Thymus (tissue), 11 donors: ENCODE results near the gene PAIP2. TPM values are rescaled to one million over a fixed set of nuclear protein-coding genes. Genes with fewer than 3 reads are reported as not detected.
A peak's percentile ranks its signal among the peaks of the same experiment; 100 is the strongest.
"Not testable (repeated sequence)": the region's sequence is repeated elsewhere in the genome, so short reads cannot be mapped to it uniquely, and the experiment has no call there.

ENCODE experiments used
- DNase-seq, 9 donors: peaks; one replicate each; pipeline ENCODE4 v3.0.0-alpha.2; 2013; ENCODE audit warnings: low spot score in 9 of 9, low read depth in 6 of 9, missing footprints in 1 of 9
- H3K27ac ChIP-seq, 2 donors: one replicate each; pipeline ENCODE4 v1.5.1; 2013; ENCODE audit warnings: control low read depth in 1 of 2, low read depth in 1 of 2, low read length in 1 of 2, mild to moderate bottlenecking in 1 of 2, moderate library complexity in 1 of 2
- H3K27me3 ChIP-seq, 2 donors: one replicate each; pipeline ENCODE4 v1.5.1; 2013; ENCODE audit warnings: low read length in 1 of 2; ENCODE audit not compliant: control insufficient read depth in 2 of 2, insufficient read depth in 1 of 2
- H3K36me3 ChIP-seq, 2 donors: one replicate each; pipeline ENCODE4 v1.5.1; 2013; ENCODE audit warnings: low read length in 1 of 2, mild to moderate bottlenecking in 1 of 2, moderate library complexity in 1 of 2; ENCODE audit not compliant: control insufficient read depth in 2 of 2, insufficient read depth in 2 of 2
- H3K4me1 ChIP-seq, 2 donors: one replicate each; pipeline ENCODE4 v1.5.1; 2013; ENCODE audit warnings: low read length in 2 of 2; ENCODE audit not compliant: control insufficient read depth in 2 of 2, insufficient read depth in 2 of 2
- H3K4me3 ChIP-seq, 2 donors: one replicate each; pipeline ENCODE4 v1.5.1; 2013; ENCODE audit warnings: low read length in 2 of 2, control low read depth in 1 of 2, mild to moderate bottlenecking in 1 of 2
- H3K9me3 ChIP-seq, 2 donors: one replicate each; pipeline ENCODE4 v1.5.1; 2013; ENCODE audit warnings: low read length in 1 of 2, mild to moderate bottlenecking in 1 of 2; ENCODE audit not compliant: control insufficient read depth in 2 of 2, insufficient read depth in 1 of 2
- WGBS: extraction: QIAGEN DNeasy Blood & Tissue Kit; methylation state at CpG from one replicate; pipeline ENCODE4 v1.1.7; 2013; 5-methylcytosine and 5-hydroxymethylcytosine counted together
- polyA plus RNA-seq: library from polyadenylated mRNA; stranded (reverse); fragments of 200-250 nt; gene quantifications from one replicate; pipeline ENCODE4 v1.2.3, GENCODE V29; 2013
- total RNA-seq: library from RNA; stranded (reverse); fragments of 120-200 nt; gene quantifications from one replicate; pipeline ENCODE4 v1.2.4, GENCODE V29; 2013
- donor health status: healthy.

Gene PAIP2
- total and polyA plus RNA-seq, 2 donors: 108 to 155 TPM

GRCh38 chr5:139385061-139386049 lies 43.7 kb downstream of the PAIP2 start:
- Histone ChIP-seq H3K9me3 (no peaks in the 10 kb centered on the region), H3K4me3 (peak overlapping the region; percentile 57 to 100), H3K27me3 (no peaks in the 10 kb centered on the region), H3K4me1 (peaks cover 29 to 80% of the 10 kb centered on the region in 2 donors), H3K36me3 (peaks cover 4 to 23% of the 10 kb centered on the region in 2 donors), H3K27ac (peak overlapping the region; percentile 78 to 86)
- DNase-seq: peak in 2 of 9 donors; percentile 39 to 66
- WGBS: 14% methylated on average over 8 of the region's 8 CpGs

- peaks cover 36 to 87% of the 10 kb centered on the region in 2 donors for H3K4me1 ChIP-seq
- no peaks in the 10 kb centered on the region for H3K9me3 ChIP-seq
- H3K36me3 ChIP-seq: peaks cover 4 to 23% of the 10 kb centered on the region in 2 donors
- H3K27ac ChIP-seq: peak overlapping the region; percentile 46 to 86
- WGBS: 84% methylated on average over 5 of the region's 5 CpGs
- peak overlapping the region; percentile 72 to 100 for H3K4me3 ChIP-seq
- no peaks in the 10 kb centered on the region for H3K27me3 ChIP-seq
- DNase-seq: no peak
Observed at GRCh38 chr5:139386050-139386438, 44.4 kb downstream of the PAIP2 start.

- Histone ChIP-seq H3K4me3 (peak overlapping the region; percentile 72 to 100), H3K27ac (peak overlapping the region; percentile 62 to 100), H3K36me3 (peaks cover 4 to 23% of the 10 kb centered on the region in 2 donors), H3K4me1 (peaks cover 44 to 96% of the 10 kb centered on the region in 2 donors)
- WGBS: 81% methylated on average over 10 of the region's 10 CpGs
- DNase-seq: peak in 1 of 9 donors; percentile 29
- H3K27me3 ChIP-seq, H3K9me3 ChIP-seq: not testable (repeated sequence)
Observed at GRCh38 chr5:139386956-139387355, 45.3 kb downstream of the PAIP2 start.

GRCh38 chr5:139387611-139388197 lies 46.0 kb downstream of the PAIP2 start:
- H3K36me3 ChIP-seq: peaks cover 4 to 23% of the 10 kb centered on the region in 2 donors
- H3K27ac ChIP-seq: peak overlapping the region; percentile 92 to 100
- peak in 3 of 9 donors; percentile 32 to 74 (median 47) for DNase-seq
- peaks cover 45 to 94% of the 10 kb centered on the region in 2 donors for H3K4me1 ChIP-seq
- 8% methylated on average over 10 of the region's 10 CpGs for WGBS
- H3K27me3 ChIP-seq: peaks cover 0 to 7% of the 10 kb centered on the region in 2 donors
- no peaks in the 10 kb centered on the region for H3K9me3 ChIP-seq
- peak overlapping the region; percentile 72 to 100 for H3K4me3 ChIP-seq

- peak overlapping the region; percentile 92 to 100 for H3K27ac ChIP-seq
- peak in 7 of 9 donors; percentile 73 to 96 (median 89) for DNase-seq
- WGBS: 4% methylated on average over 8 of the region's 8 CpGs
- peaks cover 0 to 2% of the 10 kb centered on the region in 2 donors for H3K9me3 ChIP-seq
- H3K4me1 ChIP-seq: peaks cover 45 to 95% of the 10 kb centered on the region in 2 donors
- peaks cover 0 to 13% of the 10 kb centered on the region in 2 donors for H3K27me3 ChIP-seq
- peaks cover 4 to 23% of the 10 kb centered on the region in 2 donors for H3K36me3 ChIP-seq
- peak overlapping the region; percentile 72 to 100 for H3K4me3 ChIP-seq
Observed at GRCh38 chr5:139388198-139388821, 46.7 kb downstream of the PAIP2 start.

- 14% methylated on average over 11 of the region's 11 CpGs for WGBS
- H3K4me1 ChIP-seq: peaks cover 46 to 89% of the 10 kb centered on the region in 2 donors
- H3K27ac ChIP-seq: peak within 1 kb of the TSS; percentile 85 to 100
- peaks cover 0 to 30% of the 10 kb centered on the region in 2 donors for H3K27me3 ChIP-seq
- H3K36me3 ChIP-seq: peaks cover 4 to 23% of the 10 kb centered on the region in 2 donors
- peak within 1 kb of the TSS; percentile 72 to 100 for H3K4me3 ChIP-seq
- peak in 7 of 9 donors; percentile 73 to 94 (median 85) for DNase-seq
- peaks cover 0 to 3% of the 10 kb centered on the region in 2 donors for H3K9me3 ChIP-seq
Observed at GRCh38 chr5:139389701-139390638, 48.3 kb downstream of the PAIP2 start, which contains the start of gene MZB1. MZB1 (minus strand) TSS chr5:139389913; CDS start chr5:139389856, 57 bp downstream.

GRCh38 chr5:139390639-139391569 lies 49.2 kb downstream of the PAIP2 start:
- Histone ChIP-seq H3K36me3 (peaks cover 4 to 25% of the 10 kb centered on the region in 2 donors), H3K4me3 (peak overlapping the region; percentile 79 to 100), H3K27me3 (peaks cover 0 to 38% of the 10 kb centered on the region in 2 donors), H3K27ac (peak overlapping the region; percentile 85 to 100), H3K4me1 (peaks cover 38 to 89% of the 10 kb centered on the region in 2 donors), H3K9me3 (peaks cover 0 to 5% of the 10 kb centered on the region in 2 donors)
- DNase-seq: peak in 1 of 9 donors; percentile 28
- WGBS: 71% methylated on average over 10 of the region's 10 CpGs
